Measurements from ENCODE around the gene PRKCB.

The PRKCB gene

GRCh38 chr16:23862556-23862955, 26.8 kb downstream of the PRKCB start:
- H3K4me1 Mint-ChIP-seq, result no peaks in the 10 kb centered on the region
- no peak for TF ChIP-seq CTCF (IDR thresholded peaks at IDR 0.05)
- H3K4me3 Mint-ChIP-seq, result no peak overlapping the region
- H3K27ac Mint-ChIP-seq, result no peak overlapping the region
- DNase-seq, result no peak
- H3K9me3 Mint-ChIP-seq, result no peaks in the 10 kb centered on the region
- H3K27me3 Mint-ChIP-seq (ENCODE audit: low read depth, poor library complexity), result peaks cover 86% of the 10 kb centered on the region
- H3K36me3 Mint-ChIP-seq (ENCODE audit: low read depth), result no peaks in the 10 kb centered on the region

- Mint-ChIP-seq H3K4me1 (no peaks in the 10 kb centered on the region), H3K36me3 (ENCODE audit: low read depth) (no peaks in the 10 kb centered on the region), H3K4me3 (no peak overlapping the region), H3K9me3 (no peaks in the 10 kb centered on the region), H3K27me3 (ENCODE audit: low read depth, poor library complexity) (peaks cover 90% of the 10 kb centered on the region), H3K27ac (no peak overlapping the region)
- TF ChIP-seq CTCF (IDR thresholded peaks at IDR 0.05), result no peak
- DNase-seq, result no peak
Observed at GRCh38 chr16:23863511-23864422, 28.0 kb downstream of the PRKCB start.

GRCh38 chr16:23865853-23866252, 30.1 kb downstream of the PRKCB start:
- TF ChIP-seq CTCF (IDR thresholded peaks at IDR 0.05), result no peak
- no peak for DNase-seq

GRCh38 chr16:23866621-23867020, 30.8 kb downstream of the PRKCB start:
- no peak overlapping the region for H3K4me3 Mint-ChIP-seq
- no peaks in the 10 kb centered on the region for H3K9me3 Mint-ChIP-seq
- no peak overlapping the region for H3K27ac Mint-ChIP-seq
- TF ChIP-seq CTCF (IDR thresholded peaks at IDR 0.05), result no peak
- peaks cover 77% of the 10 kb centered on the region for H3K27me3 Mint-ChIP-seq (ENCODE audit: low read depth, poor library complexity)
- no peak for DNase-seq
- H3K4me1 Mint-ChIP-seq, result no peaks in the 10 kb centered on the region
- no peaks in the 10 kb centered on the region for H3K36me3 Mint-ChIP-seq (ENCODE audit: low read depth)

More at GRCh38 chr16:23865853-23866252, 30.1 kb downstream of the PRKCB start:
- H3K9me3 Mint-ChIP-seq, result no peaks in the 10 kb centered on the region
- no peak overlapping the region for H3K27ac Mint-ChIP-seq
- no peaks in the 10 kb centered on the region for H3K4me1 Mint-ChIP-seq
- no peaks in the 10 kb centered on the region for H3K36me3 Mint-ChIP-seq (ENCODE audit: low read depth)
- H3K27me3 Mint-ChIP-seq (ENCODE audit: low read depth, poor library complexity), result peaks cover 77% of the 10 kb centered on the region
- no peak overlapping the region for H3K4me3 Mint-ChIP-seq

GRCh38 chr16:23867566-23867965, 31.8 kb downstream of the PRKCB start:
- no peak for DNase-seq
- Mint-ChIP-seq H3K4me1 (no peaks in the 10 kb centered on the region), H3K27ac (no peak overlapping the region), H3K36me3 (ENCODE audit: low read depth) (no peaks in the 10 kb centered on the region), H3K4me3 (no peak overlapping the region), H3K9me3 (no peaks in the 10 kb centered on the region), H3K27me3 (ENCODE audit: low read depth, poor library complexity) (peaks cover 74% of the 10 kb centered on the region)
- no peak for TF ChIP-seq CTCF (IDR thresholded peaks at IDR 0.05)

- H3K9me3 Mint-ChIP-seq, result no peaks in the 10 kb centered on the region
- no peaks in the 10 kb centered on the region for H3K36me3 Mint-ChIP-seq (ENCODE audit: low read depth)
- TF ChIP-seq CTCF (IDR thresholded peaks at IDR 0.05), result no peak
- H3K27ac Mint-ChIP-seq, result no peak overlapping the region
- no peaks in the 10 kb centered on the region for H3K4me1 Mint-ChIP-seq
- no peak for DNase-seq
- H3K4me3 Mint-ChIP-seq, result no peak overlapping the region
- H3K27me3 Mint-ChIP-seq (ENCODE audit: low read depth, poor library complexity), result peaks cover 73% of the 10 kb centered on the region
Observed at GRCh38 chr16:23868136-23868535, 32.4 kb downstream of the PRKCB start.
